ENCODE measurements around the gene NRK.
"Not testable (repeated sequence)": the region's sequence is repeated elsewhere in the genome, so short reads cannot be mapped to it uniquely, and the experiment has no call there.

Gene NRK

GRCh38 chrX:105909576-105909975 is 87.2 kb downstream of the NRK start:
- no peak for DNase-seq

GRCh38 chrX:105910563-105911105 is 88.3 kb downstream of the NRK start:
- DNase-seq, result no peak

GRCh38 chrX:105945266-105945665 is 122.9 kb downstream of the NRK start:
- DNase-seq, result no peak

- no peak for DNase-seq
Measured at GRCh38 chrX:105969487-105969886, 147.1 kb downstream of the NRK start.

GRCh38 chrX:105972690-105973386 is 150.5 kb downstream of the NRK start:
- DNase-seq, result no peak

GRCh38 chrX:105973387-105973739 is 151.0 kb downstream of the NRK start:
- DNase-seq, result no peak

DNA sequence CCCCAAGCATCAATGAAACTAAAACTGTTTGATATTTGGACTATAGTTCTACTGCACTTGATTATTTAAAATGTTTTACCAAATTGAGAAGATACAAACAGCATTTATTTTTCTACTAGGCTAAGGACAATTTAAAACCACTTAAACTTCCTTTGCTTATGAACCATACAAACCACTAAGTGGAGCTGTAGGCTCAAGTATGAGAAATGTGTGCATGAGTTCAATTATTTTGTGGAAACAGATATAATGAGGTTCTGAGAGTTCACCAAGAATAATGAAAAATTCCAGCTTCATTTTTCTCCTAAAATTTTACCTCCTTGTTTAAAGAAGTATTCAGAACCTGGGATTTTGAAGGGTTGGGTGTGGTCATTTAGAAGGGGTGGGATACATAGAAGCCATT is 153.0 kb downstream of the NRK start:
- DNase-seq, result no peak

DNA sequence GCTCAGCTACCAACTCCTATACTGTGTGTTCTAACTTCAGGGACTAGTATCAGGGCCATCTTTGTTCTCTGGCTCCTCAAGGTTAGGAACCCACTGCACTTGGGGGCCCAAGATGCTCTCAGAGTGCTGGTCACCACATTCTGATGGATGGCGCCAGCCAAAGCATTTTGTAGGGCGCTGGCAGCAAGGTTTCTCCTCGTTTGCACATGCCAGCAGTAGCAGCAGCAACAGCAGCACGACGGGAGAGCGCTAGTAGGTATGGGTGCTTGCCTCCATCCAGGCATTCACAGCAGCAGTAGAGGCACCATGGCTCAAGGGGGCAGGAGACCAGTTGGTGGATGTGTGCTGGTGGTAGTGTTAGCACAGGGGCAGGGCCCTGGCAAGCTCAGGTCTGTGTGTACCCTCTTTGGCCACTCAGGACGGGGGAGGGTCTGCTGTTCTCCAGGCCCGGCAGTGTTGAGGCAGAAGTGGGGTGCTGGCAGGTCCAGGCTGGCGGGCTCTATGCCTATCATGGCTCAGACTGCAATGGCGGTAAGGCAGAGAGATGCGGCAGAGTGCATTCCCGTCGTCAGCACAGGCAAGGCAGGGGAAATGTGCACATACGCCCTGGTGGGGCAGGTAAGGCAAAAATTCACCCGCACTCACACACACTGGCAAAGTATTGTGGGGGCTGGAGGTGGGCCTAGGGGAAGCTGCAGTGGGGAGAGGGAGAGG is 159.6 kb downstream of the NRK start:
- no peak for DNase-seq

DNA sequence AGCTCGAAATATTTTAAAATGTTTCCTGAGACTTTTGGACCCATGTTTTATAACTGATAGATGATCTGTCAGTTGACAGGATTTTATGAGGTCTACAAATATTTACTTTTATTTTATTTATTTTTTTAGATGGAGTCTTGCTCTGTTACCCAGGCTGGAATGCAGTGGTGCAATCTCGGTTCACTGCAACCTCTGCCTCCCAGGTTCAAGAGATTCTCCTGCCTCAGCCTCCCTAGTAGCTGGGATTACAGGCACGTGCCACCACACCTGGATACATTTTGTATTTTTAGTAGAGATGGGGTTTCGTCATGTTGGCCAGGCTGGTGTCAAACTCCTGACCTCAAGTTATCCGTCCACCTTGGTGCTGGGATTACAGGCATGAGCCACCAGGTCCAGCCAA is 166.1 kb downstream of the NRK start:
- DNase-seq, result not testable (repeated sequence)

DNA sequence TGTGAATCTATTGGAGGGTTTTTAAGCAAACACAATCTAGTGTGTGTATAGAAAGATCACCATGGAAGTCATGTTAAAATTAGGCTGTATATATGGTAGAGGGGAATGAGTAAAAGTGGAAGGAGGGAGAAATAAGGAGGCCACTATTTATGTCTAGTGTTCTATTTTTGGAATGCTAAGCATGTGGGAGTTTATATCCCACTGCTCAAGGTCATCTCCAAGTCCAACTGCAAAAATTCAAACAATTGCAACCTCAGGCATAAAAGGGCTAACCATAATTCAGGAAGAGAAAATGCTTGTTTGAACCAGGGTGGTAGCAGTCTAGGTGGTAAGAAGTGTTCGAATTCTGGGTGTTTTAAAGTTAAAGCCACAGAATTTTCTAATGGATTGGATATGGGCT is 177.0 kb downstream of the NRK start:
- DNase-seq, result no peak

DNA sequence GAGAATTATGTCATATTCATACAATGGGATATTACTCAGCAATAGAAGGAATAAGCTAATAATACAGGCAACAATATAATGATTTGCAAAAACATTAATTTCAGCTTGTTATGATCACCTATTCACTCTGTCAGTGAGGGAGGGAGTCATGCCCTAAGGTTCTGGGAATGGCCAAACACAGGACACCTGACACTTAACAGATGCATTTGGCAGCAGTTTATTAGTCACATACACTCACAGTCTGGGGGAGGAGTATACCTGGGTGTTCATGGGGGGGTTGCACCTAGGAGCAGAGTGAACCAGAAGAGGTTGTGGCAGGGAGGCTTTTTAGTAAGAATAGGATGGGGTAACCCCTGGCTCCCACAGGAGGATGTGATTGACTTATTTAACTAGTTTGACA is 177.9 kb downstream of the NRK start:
- no peak for DNase-seq

- DNase-seq, result not testable (repeated sequence)
Measured at GRCh38 chrX:106000609-106001008, 178.3 kb downstream of the NRK start.

DNA sequence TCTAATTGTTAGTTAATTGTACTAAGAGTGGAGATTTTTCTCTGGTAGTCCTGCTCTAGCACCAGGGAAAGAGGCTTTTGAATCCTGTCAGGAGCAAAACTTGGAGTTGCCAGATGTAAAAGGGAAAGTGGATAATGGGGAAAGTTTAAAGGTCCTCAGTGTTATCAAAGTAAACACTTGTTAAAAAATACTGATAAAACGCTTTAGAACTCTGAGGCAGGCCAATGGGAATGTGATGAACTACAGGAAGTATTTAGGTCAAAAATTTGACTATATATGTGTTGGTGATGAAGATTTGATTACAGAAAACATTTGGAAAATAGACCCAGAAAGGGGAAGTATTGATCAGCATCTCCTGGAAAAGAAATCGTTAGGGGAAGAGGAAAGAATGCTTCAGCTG is 183.3 kb downstream of the NRK start:
- DNase-seq, result no peak

DNA sequence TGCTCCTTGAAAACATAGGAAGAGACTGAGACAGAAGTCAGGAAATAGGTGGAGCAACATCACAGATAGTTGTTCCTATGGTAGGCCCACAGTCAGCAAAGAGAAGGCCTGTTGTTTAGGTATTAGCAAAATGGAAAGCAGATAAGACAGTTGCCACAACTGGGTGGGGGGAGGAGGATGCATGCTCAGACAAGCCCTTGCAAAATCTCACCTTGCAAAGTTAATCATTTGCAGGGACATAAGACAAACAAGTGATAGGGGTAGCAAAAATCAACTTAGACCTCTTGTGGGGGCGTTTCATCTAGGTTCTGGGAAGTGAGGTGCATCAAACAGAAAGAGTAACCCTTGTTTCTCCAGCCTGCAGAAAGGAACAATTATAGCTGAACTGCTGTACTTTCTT is 185.5 kb downstream of the NRK start:
- no peak for DNase-seq
